Choroid plexus epithelial cell (primary cell): ENCODE measurements around the gene FUZ.

Experiments
- DNase-seq: peaks from one replicate; pipeline ENCODE4 v3.0.0-alpha.2; 2010; ENCODE audit warnings: low read depth
- H3K4me3 ChIP-seq: 2 replicates; pipeline ENCODE4 v1.5.1; 2011; ENCODE audit warnings: low read depth, mild to moderate bottlenecking, control low read depth, low read length, moderate library complexity
- TF ChIP-seq, protein P1 (sequence below): conservative IDR thresholded peaks from 2 replicates; pipeline ENCODE4 v1.5.1; 2011; ENCODE audit warnings: low read depth, mild to moderate bottlenecking, control low read depth, inconsistent platforms, low read length, moderate library complexity

The FUZ gene

GRCh38 chr19:49766007-49766929 is 46.8 kb downstream of the FUZ start:
- DNase-seq, result peak; percentile 100
- TF ChIP-seq, protein P1, sequence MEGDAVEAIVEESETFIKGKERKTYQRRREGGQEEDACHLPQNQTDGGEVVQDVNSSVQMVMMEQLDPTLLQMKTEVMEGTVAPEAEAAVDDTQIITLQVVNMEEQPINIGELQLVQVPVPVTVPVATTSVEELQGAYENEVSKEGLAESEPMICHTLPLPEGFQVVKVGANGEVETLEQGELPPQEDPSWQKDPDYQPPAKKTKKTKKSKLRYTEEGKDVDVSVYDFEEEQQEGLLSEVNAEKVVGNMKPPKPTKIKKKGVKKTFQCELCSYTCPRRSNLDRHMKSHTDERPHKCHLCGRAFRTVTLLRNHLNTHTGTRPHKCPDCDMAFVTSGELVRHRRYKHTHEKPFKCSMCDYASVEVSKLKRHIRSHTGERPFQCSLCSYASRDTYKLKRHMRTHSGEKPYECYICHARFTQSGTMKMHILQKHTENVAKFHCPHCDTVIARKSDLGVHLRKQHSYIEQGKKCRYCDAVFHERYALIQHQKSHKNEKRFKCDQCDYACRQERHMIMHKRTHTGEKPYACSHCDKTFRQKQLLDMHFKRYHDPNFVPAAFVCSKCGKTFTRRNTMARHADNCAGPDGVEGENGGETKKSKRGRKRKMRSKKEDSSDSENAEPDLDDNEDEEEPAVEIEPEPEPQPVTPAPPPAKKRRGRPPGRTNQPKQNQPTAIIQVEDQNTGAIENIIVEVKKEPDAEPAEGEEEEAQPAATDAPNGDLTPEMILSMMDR, result no peak

GRCh38 chr19:49764341-49764740 is 48.8 kb downstream of the FUZ start:
- TF ChIP-seq, protein P1, result no peak
- no peak overlapping the region for H3K4me3 ChIP-seq
- no peak for DNase-seq

More at GRCh38 chr19:49766007-49766929, 46.8 kb downstream of the FUZ start:
- peak overlapping the region; percentile 42 for H3K4me3 ChIP-seq

GRCh38 chr19:49763230-49763629 is 49.9 kb downstream of the FUZ start, which contains the start of gene TSKS:
Gene TSKS, minus strand, starts transcription at chr19:49763306. Its CDS starts 59 bp downstream, at chr19:49763247.
- DNase-seq, result no peak
- TF ChIP-seq, protein P1, result no peak
- no peak within 1 kb of the TSS for H3K4me3 ChIP-seq

DNA sequence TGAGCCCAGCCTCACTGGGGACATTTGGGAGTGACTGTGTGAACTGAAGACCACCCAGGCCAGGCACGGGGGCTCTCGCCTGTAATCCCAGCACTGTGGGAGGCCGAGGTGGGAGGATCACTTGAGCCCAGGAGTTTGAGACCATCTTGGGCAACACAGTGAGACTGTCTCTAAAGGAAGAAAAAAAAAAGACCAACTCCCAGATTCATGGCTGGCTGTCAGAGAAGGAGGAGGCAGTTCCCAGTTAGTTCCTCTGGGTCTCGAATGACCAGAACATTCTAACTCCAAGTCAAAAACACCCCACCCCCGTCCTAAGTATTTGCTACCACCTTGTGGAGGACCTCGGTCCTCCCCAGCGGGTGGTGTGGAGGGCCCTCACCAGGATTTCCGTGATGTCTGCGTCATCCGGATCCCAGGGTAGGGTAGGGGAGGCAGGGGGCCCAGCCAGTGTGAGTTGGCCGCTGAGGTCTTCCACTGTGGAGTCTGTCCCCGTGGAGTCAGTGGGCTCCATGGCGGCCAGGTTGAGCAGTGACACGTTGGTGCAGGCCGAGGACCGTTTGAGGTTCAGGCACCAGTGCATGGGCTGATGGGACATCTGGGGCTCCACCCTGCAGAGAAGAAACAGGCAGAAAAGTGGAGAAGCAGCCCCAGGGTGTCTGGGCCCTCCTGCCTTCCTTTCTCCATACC is 51.3 kb downstream of the FUZ start:
- H3K4me3 ChIP-seq, result no peak overlapping the region
- peak; percentile 82 for DNase-seq
- TF ChIP-seq, protein P1, result peak; percentile 49

DNA sequence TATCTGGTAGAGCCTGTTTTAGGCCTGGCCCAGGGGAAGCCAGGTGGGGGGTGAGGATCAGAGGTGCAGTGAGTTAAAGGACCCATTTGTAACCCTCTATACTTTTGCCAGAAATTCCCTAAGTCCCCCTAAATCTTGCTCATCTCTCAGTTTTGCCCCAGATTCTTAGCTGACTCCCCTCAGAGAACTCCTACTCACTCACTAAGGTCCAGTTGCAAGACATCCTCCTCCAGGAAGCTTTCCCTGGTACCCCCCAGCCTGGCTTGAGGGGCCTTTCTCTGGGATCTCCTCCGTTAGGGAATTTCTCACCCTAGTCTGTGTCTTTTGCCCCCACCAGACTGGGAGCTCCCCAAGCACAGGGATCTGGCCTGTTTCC is 51.9 kb downstream of the FUZ start:
- no peak for DNase-seq
- TF ChIP-seq, protein P1, result no peak
- H3K4me3 ChIP-seq, result no peak overlapping the region

GRCh38 chr19:49758292-49758691 is 54.8 kb downstream of the FUZ start:
- H3K4me3 ChIP-seq, result no peak overlapping the region
- DNase-seq, result peak; percentile 71
- TF ChIP-seq, protein P1, result no peak
